Tibial nerve (tissue), 4 donors: ENCODE data around the gene MAMDC2. TPM values are rescaled to one million over a fixed set of nuclear protein-coding genes. Genes with fewer than 3 reads are reported as not detected.
A peak's percentile ranks its signal among the peaks of the same experiment; 100 is the strongest.

Source experiments
- DNase-seq, 2 donors: peaks; one replicate each; pipeline ENCODE4 v3.0.0-alpha.2; 2019; ENCODE audit warnings: low spot score in 2 of 2
- H3K27ac ChIP-seq, 4 donors: fragments of 200-600 bp; sonication (generic) in 3 of 4; one replicate each; pipeline ENCODE4 v1.5.1; 2017 to 2019; ENCODE audit warnings: mild to moderate bottlenecking in 1 of 4
- H3K27me3 ChIP-seq, 2 donors: fragments of 200-600 bp; sonication (generic) in 1 of 2; one replicate each; pipeline versions ENCODE4 v1.5.1 to v1.6.0; 2017 to 2019
- H3K36me3 ChIP-seq, 3 donors: fragments of 200-600 bp; sonication (generic); one replicate each; pipeline ENCODE4 v1.5.1; 2018 to 2019
- H3K4me1 ChIP-seq, 4 donors: fragments of 200-600 bp; sonication (generic) in 3 of 4; one replicate each; pipeline ENCODE4 v1.5.1; 2017 to 2019
- H3K4me3 ChIP-seq, 4 donors: fragments of 200-600 bp; sonication (generic) in 3 of 4; one replicate each; pipeline ENCODE4 v1.5.1; 2017 to 2019; ENCODE audit warnings: mild to moderate bottlenecking in 1 of 4, moderate library complexity in 1 of 4
- H3K9me3 ChIP-seq, 4 donors: fragments of 200-600 bp; sonication (generic) in 3 of 4; one replicate each; pipeline ENCODE4 v1.5.1; 2017 to 2019
- EP300 ChIP-seq, 2 donors: sonication (generic); formaldehyde crosslinking; IDR thresholded peaks; one replicate each; pipeline ENCODE4 v1.6.1; 2017; ENCODE audit warnings: antibody characterized with exemption in 2 of 2, mild to moderate bottlenecking in 1 of 2
- POLR2A ChIP-seq, 2 donors: fragments of 450-650 bp; IDR thresholded peaks; one replicate each; pipeline ENCODE4 v1.6.1; 2017; ENCODE audit warnings: antibody characterized with exemption in 2 of 2, mild to moderate bottlenecking in 2 of 2, moderate library complexity in 2 of 2
- WGBS, 2 donors: methylation state at CpG; one replicate each; pipeline ENCODE4 v1.1.5; 2018; 5-methylcytosine and 5-hydroxymethylcytosine counted together
- total RNA-seq, 4 donors: library from RNA; depleted of rRNA; stranded (reverse); fragments of >200 nt; gene quantifications; one replicate each; pipeline ENCODE4 v1.1.0, GENCODE V29; 2016
- TF ChIP-seq, protein P1 (sequence below), 5 experiments: fragments of 200-600 bp in 3 of 5; fragments of 450-650 bp in 2 of 5; sonication (generic) in 3 of 5; IDR thresholded peaks; one replicate each; pipeline ENCODE4 v1.5.1; 2016 to 2019; ENCODE audit warnings: antibody characterized with exemption in 5 of 5, mild to moderate bottlenecking in 3 of 5, moderate library complexity in 2 of 5

The MAMDC2 gene
- total RNA-seq, 4 donors from 2014 or later = 24.9 to 75.9 (median 60.8) TPM

DNA sequence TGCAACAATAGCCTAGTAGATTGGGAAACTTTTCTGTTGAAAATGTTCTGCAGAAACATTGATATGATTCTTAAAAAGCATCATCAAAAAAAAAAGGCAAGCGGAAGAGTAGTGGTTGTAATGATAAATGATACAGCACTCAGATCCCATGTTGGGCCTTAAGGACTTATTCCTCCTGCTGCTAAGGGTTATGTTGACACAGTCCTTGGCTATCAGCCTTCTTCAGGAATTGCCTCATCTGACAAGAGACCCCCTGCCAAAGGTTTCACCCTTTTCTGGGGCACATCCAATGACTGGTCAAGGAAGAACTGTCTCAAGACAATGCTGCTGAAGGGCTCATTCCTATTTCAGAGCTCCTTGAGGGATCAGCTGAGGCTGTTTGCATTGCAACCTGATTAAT, 44.3 kb upstream of the MAMDC2 start:
- DNase-seq = peak in 1 of 2 donors; percentile 52
- no peaks in the 10 kb centered on the region for H3K9me3 ChIP-seq
- WGBS, 2 donors = 97 to 100% methylated on average over 1 of the region's 1 CpG
- H3K36me3 ChIP-seq = no peaks in the 10 kb centered on the region
- TF ChIP-seq EP300 (IDR thresholded peaks at IDR 0.05) (peak in 1 of 2 donors; percentile 48), POLR2A (IDR thresholded peaks at IDR 0.05) (no peak)
- TF ChIP-seq, protein P1, sequence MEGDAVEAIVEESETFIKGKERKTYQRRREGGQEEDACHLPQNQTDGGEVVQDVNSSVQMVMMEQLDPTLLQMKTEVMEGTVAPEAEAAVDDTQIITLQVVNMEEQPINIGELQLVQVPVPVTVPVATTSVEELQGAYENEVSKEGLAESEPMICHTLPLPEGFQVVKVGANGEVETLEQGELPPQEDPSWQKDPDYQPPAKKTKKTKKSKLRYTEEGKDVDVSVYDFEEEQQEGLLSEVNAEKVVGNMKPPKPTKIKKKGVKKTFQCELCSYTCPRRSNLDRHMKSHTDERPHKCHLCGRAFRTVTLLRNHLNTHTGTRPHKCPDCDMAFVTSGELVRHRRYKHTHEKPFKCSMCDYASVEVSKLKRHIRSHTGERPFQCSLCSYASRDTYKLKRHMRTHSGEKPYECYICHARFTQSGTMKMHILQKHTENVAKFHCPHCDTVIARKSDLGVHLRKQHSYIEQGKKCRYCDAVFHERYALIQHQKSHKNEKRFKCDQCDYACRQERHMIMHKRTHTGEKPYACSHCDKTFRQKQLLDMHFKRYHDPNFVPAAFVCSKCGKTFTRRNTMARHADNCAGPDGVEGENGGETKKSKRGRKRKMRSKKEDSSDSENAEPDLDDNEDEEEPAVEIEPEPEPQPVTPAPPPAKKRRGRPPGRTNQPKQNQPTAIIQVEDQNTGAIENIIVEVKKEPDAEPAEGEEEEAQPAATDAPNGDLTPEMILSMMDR (IDR thresholded peaks at IDR 0.05) = no peak
- H3K4me3 ChIP-seq = no peak overlapping the region
- H3K27me3 ChIP-seq = no peaks in the 10 kb centered on the region
- peak overlapping the region in 2 of 4 donors; percentile 80 to 87 for H3K27ac ChIP-seq
- peaks cover 0 to 45% (median 15%) of the 10 kb centered on the region in 4 donors for H3K4me1 ChIP-seq

GRCh38 chr9:70000469-70000868, 43.2 kb upstream of the MAMDC2 start:
- WGBS, 2 donors = 83 to 96% methylated on average over 3 of the region's 3 CpGs
- no peak for DNase-seq
- Histone ChIP-seq H3K9me3 (no peaks in the 10 kb centered on the region), H3K4me1 (peaks cover 0 to 39% (median 15%) of the 10 kb centered on the region in 4 donors), H3K27me3 (no peaks in the 10 kb centered on the region), H3K4me3 (no peak overlapping the region), H3K36me3 (no peaks in the 10 kb centered on the region), H3K27ac (peak overlapping the region in 1 of 4 donors; percentile 87)
- no peak for TF ChIP-seq EP300 (IDR thresholded peaks at IDR 0.05)
- TF ChIP-seq, protein P1 (IDR thresholded peaks at IDR 0.05) = no peak
- no peak for TF ChIP-seq POLR2A (IDR thresholded peaks at IDR 0.05)

DNA sequence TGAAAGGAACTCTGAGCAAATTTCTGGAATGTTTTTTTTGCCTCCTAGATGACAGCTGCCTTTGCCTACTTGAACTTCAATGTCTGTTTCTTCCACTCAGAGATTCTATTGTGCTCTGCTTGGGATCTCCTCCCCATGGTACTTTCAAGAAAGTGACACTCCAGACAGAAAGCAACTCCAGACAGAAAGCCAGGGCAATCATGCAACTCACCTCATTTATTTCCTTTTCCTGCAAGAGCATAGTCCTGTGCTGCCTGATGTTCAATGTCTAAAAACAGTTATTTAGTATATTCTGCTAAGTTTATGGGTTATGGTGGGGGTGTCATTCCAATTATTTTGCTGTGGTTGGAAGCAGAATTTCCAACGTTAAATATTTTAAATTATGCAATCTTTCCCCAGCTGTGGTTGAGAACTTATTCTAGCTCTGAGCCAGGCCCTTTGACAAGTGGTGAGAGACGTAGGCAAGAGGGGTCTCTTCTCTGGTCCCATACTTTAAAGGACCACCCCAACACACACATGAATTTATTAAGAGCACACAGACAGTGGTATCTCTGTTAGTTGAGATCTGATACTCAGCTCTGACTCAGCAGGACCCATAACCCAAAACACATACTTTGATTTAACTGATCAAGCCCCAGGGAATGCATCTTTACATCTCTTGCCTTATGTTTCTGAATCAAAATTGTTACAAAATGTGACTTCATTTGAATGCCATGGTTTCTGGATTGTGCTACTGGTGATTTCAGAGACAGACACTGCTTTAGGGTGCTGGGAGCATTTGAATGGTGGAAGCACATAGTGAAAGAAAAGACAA, 39.5 kb upstream of the MAMDC2 start:
- TF ChIP-seq, protein P1 (IDR thresholded peaks at IDR 0.05) = no peak
- TF ChIP-seq POLR2A (IDR thresholded peaks at IDR 0.05) (no peak), EP300 (IDR thresholded peaks at IDR 0.05) (no peak)
- Histone ChIP-seq H3K27me3 (no peaks in the 10 kb centered on the region), H3K27ac (peak overlapping the region in 1 of 4 donors; percentile 16), H3K4me1 (peaks cover 0 to 8% (median 0%) of the 10 kb centered on the region in 4 donors), H3K9me3 (no peaks in the 10 kb centered on the region), H3K36me3 (no peaks in the 10 kb centered on the region), H3K4me3 (no peak overlapping the region)
- DNase-seq = no peak
- 30 to 37% methylated on average over 2 of the region's 2 CpGs for WGBS, 2 donors

DNA sequence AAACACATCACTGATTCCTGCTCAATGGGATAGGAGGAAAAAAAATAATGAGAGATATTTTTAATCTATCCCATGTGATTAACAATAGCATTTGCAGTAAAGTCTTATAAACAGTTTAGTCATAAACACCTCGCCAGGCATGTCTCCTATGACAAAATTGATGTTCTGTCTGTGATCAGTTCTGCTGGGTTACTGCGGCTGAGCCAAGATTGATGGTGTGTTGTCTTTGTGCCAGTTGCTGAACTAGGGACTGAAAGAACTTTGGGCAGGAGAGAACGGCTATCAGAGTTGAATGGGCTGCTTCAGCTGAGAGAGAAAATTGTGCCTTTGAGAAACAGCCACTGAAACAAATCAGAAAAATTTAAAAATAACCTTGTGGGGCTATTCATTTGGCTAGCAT, 37.3 kb upstream of the MAMDC2 start:
- 44 to 57% methylated on average over 3 of the region's 3 CpGs for WGBS, 2 donors
- no peak overlapping the region for H3K27ac ChIP-seq

DNA sequence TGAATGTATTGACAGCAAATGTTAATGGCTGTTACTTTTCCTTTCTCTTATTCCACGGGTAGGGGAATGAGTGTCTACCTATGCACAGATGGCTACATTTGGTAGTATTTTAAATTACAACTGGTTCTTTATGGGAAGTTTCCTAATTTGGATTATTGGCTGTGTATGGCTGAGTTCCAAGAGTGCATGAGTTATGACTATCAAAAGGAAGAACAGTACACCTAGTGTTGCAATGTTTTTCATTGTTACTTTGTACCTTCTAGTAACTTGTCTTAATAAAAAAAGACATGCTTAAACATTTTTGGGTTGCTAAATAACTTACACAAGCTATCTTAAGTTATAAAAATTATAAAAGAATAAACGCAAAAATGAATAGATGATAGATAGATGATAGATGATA, 35.8 kb upstream of the MAMDC2 start:
- no peak for DNase-seq
- no peaks in the 10 kb centered on the region for H3K36me3 ChIP-seq
- peaks cover 0 to 20% (median 3%) of the 10 kb centered on the region in 4 donors for H3K4me1 ChIP-seq
- no peaks in the 10 kb centered on the region for H3K9me3 ChIP-seq
- 82 to 85% methylated on average over 2 of the region's 2 CpGs for WGBS, 2 donors
- no peak overlapping the region for H3K4me3 ChIP-seq
- no peak overlapping the region for H3K27ac ChIP-seq
- no peaks in the 10 kb centered on the region for H3K27me3 ChIP-seq
- TF ChIP-seq POLR2A (IDR thresholded peaks at IDR 0.05) = no peak
- TF ChIP-seq, protein P1 (IDR thresholded peaks at IDR 0.05) = no peak
- no peak for TF ChIP-seq EP300 (IDR thresholded peaks at IDR 0.05)

More for the DNA sequence above, 37.3 kb upstream of the MAMDC2 start:
- TF ChIP-seq EP300 (IDR thresholded peaks at IDR 0.05) (no peak), POLR2A (IDR thresholded peaks at IDR 0.05) (no peak)
- TF ChIP-seq, protein P1 (IDR thresholded peaks at IDR 0.05) = no peak
- Histone ChIP-seq H3K9me3 (no peaks in the 10 kb centered on the region), H3K27me3 (no peaks in the 10 kb centered on the region), H3K4me1 (peaks cover 0 to 6% (median 0%) of the 10 kb centered on the region in 4 donors), H3K36me3 (no peaks in the 10 kb centered on the region), H3K4me3 (no peak overlapping the region)
- DNase-seq = no peak
